ENCODE results near the gene RARB. TPM values are rescaled to one million over a fixed set of nuclear protein-coding genes. Genes with fewer than 3 reads are reported as not detected.

The RARB gene
- total and polyA plus RNA-seq, 9 donors = 12.0 to 23.2 (median 16.1) TPM

DNA sequence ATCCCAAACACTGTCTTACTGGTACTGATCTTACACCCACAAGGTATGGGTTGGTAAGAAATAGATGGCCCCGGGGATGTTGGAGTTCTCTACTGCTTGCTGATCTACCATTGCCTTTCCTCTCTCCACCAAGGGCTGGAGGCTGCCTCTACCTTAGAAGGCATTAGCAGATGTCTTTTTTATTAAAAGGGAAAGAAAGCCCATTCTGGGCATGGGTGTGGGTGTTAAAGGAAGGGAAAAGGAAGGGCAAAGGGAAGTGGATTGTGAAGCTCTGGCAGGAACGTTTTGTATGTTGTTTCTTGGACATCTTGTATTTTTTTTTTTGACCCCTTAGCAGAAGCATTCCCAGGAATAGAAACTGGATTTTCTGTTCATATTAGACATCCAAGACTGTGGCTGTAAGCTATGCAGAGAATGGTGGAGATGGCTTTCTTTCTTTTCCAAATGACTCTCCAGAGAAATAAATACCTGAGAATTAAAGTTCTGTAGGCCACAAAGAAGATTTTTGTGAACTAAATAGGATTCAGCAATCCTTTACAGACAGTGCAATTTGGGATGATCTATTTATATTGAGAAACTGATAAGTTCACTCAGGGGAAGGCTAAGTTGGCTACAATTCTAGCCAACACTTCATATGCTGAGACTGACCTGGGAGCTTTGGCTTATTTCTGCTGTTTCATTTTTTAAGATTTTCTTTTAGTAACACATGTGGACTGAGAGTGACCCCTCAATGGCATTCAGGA lies 127.8 kb downstream of the RARB start:
- WGBS (ENCODE audit: insufficient coverage) = no CpG with 5 or more reads among the region's 2 CpGs
- peak; percentile 88 for DNase-seq

DNA sequence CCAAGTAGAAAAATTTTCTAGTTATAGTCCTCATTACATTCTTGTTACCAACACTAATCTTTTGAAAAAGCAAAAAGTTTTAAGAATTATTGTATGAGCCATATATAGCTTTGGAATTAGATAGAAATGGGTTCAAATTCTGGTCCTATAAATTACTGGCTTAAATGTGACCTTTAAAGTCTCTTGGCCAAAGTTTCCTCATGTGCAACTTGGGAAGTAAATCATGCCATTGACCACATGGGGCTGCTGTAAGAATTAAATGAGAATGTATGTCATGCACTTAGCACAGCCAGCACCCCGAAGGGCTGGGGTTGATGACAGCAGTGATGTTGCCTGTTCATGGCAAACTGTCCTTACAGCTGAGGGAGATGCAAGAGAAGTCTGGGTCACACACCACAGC lies 128.4 kb downstream of the RARB start:
- Histone ChIP-seq H3K9me3 (replicated peaks; ENCODE audit: control insufficient read depth, low read depth, low read length) (no peaks in the 10 kb centered on the region), H3K4me3 (ENCODE audit: low read length) (no peak overlapping the region), H3K27ac (ENCODE audit: low read length) (peak overlapping the region; percentile 57), H3K36me3 (ENCODE audit: control insufficient read depth, insufficient read depth, low read length) (no peaks in the 10 kb centered on the region), H3K4me1 (ENCODE audit: control insufficient read depth, insufficient read depth, low read length) (peaks cover 9% of the 10 kb centered on the region), H3K27me3 (ENCODE audit: control insufficient read depth, insufficient read depth, low read length) (no peaks in the 10 kb centered on the region)
- 0% methylated on average over 1 of the region's 1 CpG for WGBS (ENCODE audit: insufficient coverage)
- peak; percentile 46 for DNase-seq

More for the DNA sequence above, 127.8 kb downstream of the RARB start:
- no peaks in the 10 kb centered on the region for H3K9me3 ChIP-seq (replicated peaks; ENCODE audit: control insufficient read depth, low read depth, low read length)
- H3K4me3 ChIP-seq (ENCODE audit: low read length) = no peak overlapping the region
- H3K27ac ChIP-seq (ENCODE audit: low read length) = peak overlapping the region; percentile 57
- H3K36me3 ChIP-seq (ENCODE audit: control insufficient read depth, insufficient read depth, low read length) = no peaks in the 10 kb centered on the region
- H3K27me3 ChIP-seq (ENCODE audit: control insufficient read depth, insufficient read depth, low read length) = no peaks in the 10 kb centered on the region
- H3K4me1 ChIP-seq (ENCODE audit: control insufficient read depth, insufficient read depth, low read length) = peaks cover 9% of the 10 kb centered on the region

DNA sequence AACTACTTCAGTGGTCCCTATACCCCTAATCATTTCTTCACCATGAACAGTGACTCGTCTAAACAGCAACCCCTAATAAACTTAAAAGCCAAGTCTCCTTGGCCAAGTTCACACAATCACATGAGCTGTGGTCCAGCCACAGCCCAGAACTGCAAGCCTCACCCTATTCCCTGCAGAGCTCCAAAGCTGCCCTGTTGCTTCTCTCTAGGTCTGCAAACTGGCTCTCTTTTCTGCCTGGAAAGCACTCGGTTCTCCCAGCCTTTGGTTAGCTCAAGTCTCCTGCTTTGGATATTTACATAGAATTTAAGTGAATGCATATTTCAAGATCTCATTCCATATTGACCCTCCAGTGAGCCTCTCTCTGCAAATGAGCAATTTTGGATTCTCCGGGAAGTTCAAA lies 129.6 kb downstream of the RARB start:
- Histone ChIP-seq H3K9me3 (replicated peaks; ENCODE audit: control insufficient read depth, low read depth, low read length) (no peaks in the 10 kb centered on the region), H3K27ac (ENCODE audit: low read length) (no peak overlapping the region), H3K4me3 (ENCODE audit: low read length) (no peak overlapping the region), H3K27me3 (ENCODE audit: control insufficient read depth, insufficient read depth, low read length) (no peaks in the 10 kb centered on the region), H3K36me3 (ENCODE audit: control insufficient read depth, insufficient read depth, low read length) (no peaks in the 10 kb centered on the region), H3K4me1 (ENCODE audit: control insufficient read depth, insufficient read depth, low read length) (peaks cover 9% of the 10 kb centered on the region)
- WGBS (ENCODE audit: insufficient coverage) = 44% methylated on average over 1 of the region's 3 CpGs
- DNase-seq = no peak

DNA sequence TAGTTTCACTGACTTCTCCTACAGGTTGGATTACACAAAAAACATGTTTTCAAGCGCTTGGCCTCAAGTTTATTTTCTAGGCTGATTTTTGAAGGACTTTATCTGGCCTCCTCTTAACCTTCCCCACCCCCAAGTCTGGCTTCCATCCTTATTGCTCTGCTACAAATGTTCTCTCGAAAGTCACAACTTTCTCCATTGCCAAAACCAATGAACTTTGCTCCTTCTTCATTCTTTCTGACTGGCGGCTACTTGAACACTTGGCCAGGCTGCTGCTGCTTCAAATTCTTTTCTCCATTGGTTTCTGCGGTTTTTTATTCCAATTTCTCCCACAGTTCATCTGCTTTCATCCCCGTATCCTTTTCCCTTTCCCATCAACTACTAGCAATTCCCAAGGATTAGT lies 130.1 kb downstream of the RARB start:
- H3K9me3 ChIP-seq (replicated peaks; ENCODE audit: control insufficient read depth, low read depth, low read length) = no peaks in the 10 kb centered on the region
- peak overlapping the region; percentile 7 for H3K27ac ChIP-seq (ENCODE audit: low read length)
- 29% methylated on average over 5 of the region's 5 CpGs for WGBS (ENCODE audit: insufficient coverage)
- peak; percentile 83 for DNase-seq
- H3K4me3 ChIP-seq (ENCODE audit: low read length) = no peak overlapping the region
- H3K27me3 ChIP-seq (ENCODE audit: control insufficient read depth, insufficient read depth, low read length) = no peaks in the 10 kb centered on the region
- no peaks in the 10 kb centered on the region for H3K36me3 ChIP-seq (ENCODE audit: control insufficient read depth, insufficient read depth, low read length)
- H3K4me1 ChIP-seq (ENCODE audit: control insufficient read depth, insufficient read depth, low read length) = peaks cover 9% of the 10 kb centered on the region

DNA sequence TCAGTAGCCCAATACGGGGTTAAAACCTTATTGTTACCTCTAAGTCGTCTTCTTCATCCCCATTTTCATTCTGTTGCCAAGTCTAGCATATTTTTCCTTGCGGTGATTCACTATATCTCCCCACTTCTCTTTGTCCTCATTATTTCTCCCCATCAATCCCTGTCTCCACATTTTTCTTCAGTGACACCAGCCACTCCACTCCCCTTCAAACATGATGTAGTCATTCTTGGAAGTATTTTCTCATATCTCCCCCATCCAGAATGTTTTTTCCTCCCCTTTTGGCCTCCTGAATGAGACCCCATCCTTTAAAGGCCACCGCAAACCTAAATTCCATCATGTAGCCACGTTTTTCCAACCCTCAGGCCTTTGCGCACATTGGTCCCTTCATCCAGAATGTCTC lies 130.7 kb downstream of the RARB start:
- Histone ChIP-seq H3K27me3 (ENCODE audit: control insufficient read depth, insufficient read depth, low read length) (no peaks in the 10 kb centered on the region), H3K9me3 (replicated peaks; ENCODE audit: control insufficient read depth, low read depth, low read length) (no peaks in the 10 kb centered on the region), H3K4me1 (ENCODE audit: control insufficient read depth, insufficient read depth, low read length) (peaks cover 9% of the 10 kb centered on the region), H3K27ac (ENCODE audit: low read length) (no peak overlapping the region), H3K4me3 (ENCODE audit: low read length) (no peak overlapping the region), H3K36me3 (ENCODE audit: control insufficient read depth, insufficient read depth, low read length) (no peaks in the 10 kb centered on the region)
- no peak for DNase-seq
- WGBS (ENCODE audit: insufficient coverage) = 70% methylated on average over 4 of the region's 6 CpGs

DNA sequence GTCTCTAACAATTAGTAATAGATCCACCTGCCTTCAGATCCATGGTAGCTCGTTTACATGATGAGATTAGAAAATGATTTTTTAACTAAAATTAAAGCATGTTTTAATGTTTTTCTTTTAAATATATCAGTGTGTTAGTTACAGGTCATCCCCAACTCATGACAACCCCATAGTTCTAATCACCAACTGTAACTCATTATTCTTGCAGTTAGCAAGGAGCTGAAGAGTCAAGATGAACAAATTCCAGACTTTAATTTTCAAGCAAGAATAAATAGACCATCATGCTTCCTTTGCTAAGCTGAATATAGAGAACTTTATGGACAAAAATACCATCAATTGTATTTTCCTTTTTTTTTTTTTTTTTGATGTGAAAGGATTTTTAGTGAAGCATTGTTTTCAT lies 135.5 kb downstream of the RARB start:
- no peaks in the 10 kb centered on the region for H3K4me1 ChIP-seq (ENCODE audit: control insufficient read depth, insufficient read depth, low read length)
- no CpG with 5 or more reads among the region's 1 CpG for WGBS (ENCODE audit: insufficient coverage)
- no peaks in the 10 kb centered on the region for H3K27me3 ChIP-seq (ENCODE audit: control insufficient read depth, insufficient read depth, low read length)
- no peak overlapping the region for H3K27ac ChIP-seq (ENCODE audit: low read length)
- DNase-seq = no peak
- H3K36me3 ChIP-seq (ENCODE audit: control insufficient read depth, insufficient read depth, low read length) = peaks cover 5% of the 10 kb centered on the region
- no peaks in the 10 kb centered on the region for H3K9me3 ChIP-seq (replicated peaks; ENCODE audit: control insufficient read depth, low read depth, low read length)
- H3K4me3 ChIP-seq (ENCODE audit: low read length) = no peak overlapping the region

DNA sequence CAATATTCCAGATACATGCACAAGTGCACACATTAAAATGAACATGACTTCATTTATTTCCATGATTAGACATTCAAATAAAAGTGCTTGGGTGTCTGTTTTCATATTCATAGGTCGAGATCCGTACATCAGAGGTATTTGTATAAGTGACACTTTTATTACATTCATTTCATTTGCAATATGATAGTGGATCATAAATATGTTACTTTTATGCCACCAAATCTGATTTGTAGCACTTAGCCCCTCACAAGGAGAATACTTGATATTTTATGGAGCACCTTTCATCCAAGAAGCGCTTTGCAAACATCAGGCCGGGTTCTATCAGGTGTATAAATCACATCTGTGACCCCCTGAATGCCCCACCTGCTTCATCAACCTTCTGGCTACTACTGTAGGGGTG lies 136.0 kb downstream of the RARB start:
- WGBS (ENCODE audit: insufficient coverage) = no CpG with 5 or more reads among the region's 4 CpGs
- Histone ChIP-seq H3K27ac (ENCODE audit: low read length) (no peak overlapping the region), H3K36me3 (ENCODE audit: control insufficient read depth, insufficient read depth, low read length) (peaks cover 5% of the 10 kb centered on the region), H3K27me3 (ENCODE audit: control insufficient read depth, insufficient read depth, low read length) (no peaks in the 10 kb centered on the region), H3K4me3 (ENCODE audit: low read length) (no peak overlapping the region), H3K9me3 (replicated peaks; ENCODE audit: control insufficient read depth, low read depth, low read length) (no peaks in the 10 kb centered on the region), H3K4me1 (ENCODE audit: control insufficient read depth, insufficient read depth, low read length) (no peaks in the 10 kb centered on the region)
- no peak for DNase-seq

DNA sequence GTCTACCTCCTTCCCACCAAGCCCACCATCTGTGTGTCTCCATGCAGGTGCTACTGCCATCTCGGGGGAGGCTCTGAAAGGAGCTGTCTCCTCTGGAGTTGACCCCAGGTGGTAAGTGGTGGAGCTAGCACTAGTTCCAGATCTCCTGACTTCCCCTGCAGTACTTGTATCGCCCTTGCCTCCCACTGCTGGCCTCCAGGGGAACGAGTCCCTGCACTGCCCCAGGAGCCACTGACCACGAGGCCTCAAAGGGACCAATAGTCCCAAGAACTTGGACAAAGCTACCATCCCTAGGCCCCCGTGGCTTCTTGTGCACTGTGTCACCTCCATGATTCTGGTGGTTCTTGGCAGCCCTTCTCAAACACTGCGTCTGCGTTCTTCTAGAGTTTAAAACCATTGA lies 137.7 kb downstream of the RARB start:
- 88% methylated on average over 7 of the region's 7 CpGs for WGBS (ENCODE audit: insufficient coverage)
- H3K36me3 ChIP-seq (ENCODE audit: control insufficient read depth, insufficient read depth, low read length) = peaks cover 5% of the 10 kb centered on the region
- no peaks in the 10 kb centered on the region for H3K27me3 ChIP-seq (ENCODE audit: control insufficient read depth, insufficient read depth, low read length)
- no peak for DNase-seq
- H3K9me3 ChIP-seq (replicated peaks; ENCODE audit: control insufficient read depth, low read depth, low read length) = no peaks in the 10 kb centered on the region
- no peak overlapping the region for H3K4me3 ChIP-seq (ENCODE audit: low read length)
- no peaks in the 10 kb centered on the region for H3K4me1 ChIP-seq (ENCODE audit: control insufficient read depth, insufficient read depth, low read length)
- H3K27ac ChIP-seq (ENCODE audit: low read length) = no peak overlapping the region

DNA sequence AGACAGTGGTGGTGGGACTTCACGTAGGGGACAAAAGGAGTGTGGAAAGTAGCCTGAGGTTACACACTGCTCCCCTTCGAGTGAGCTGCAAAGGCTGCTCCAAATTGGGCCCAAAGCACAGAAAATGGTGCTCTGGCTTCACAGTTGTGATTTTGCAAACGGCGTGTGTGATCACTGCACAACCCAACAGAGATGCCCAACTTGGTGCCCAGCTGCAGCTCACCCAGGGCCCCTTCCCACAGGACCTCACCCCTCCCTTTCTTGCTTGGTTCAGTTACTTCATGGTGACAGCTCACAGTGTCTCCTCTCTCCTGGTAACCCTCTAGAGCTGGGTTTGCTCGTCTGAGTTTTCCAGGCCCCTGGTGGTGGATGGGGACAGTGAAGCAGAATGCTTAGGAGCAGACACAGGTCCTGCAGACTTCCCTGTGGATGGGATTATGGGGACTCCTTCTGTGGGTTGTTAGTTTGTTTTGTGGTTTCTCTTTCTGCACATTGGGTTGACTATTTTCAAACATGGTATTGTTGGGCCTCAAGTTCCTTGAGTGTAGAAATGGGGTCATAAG lies 138.4 kb downstream of the RARB start:
- Histone ChIP-seq H3K4me3 (ENCODE audit: low read length) (no peak overlapping the region), H3K27ac (ENCODE audit: low read length) (no peak overlapping the region)
- 90% methylated on average over 3 of the region's 5 CpGs for WGBS (ENCODE audit: insufficient coverage)

DNA sequence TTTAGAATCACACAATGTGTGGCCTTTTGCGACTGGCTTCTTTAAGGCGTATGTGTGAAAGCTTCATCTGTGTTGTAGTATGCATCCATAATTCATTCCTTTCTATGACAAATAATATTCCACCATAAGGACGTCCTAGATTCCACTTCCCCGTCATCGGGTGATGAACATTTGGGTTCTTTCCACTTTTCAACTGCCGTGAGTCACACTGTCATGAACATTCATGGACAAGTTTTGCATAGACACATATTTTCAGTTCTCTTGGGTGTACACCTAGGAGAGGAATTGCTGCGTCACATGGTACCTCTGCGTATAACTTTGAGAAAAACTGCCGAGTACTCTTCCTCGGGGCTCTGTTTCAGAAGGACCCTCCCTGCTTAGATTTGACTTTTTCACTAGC lies 139.3 kb downstream of the RARB start:
- no peaks in the 10 kb centered on the region for H3K9me3 ChIP-seq (replicated peaks; ENCODE audit: control insufficient read depth, low read depth, low read length)
- H3K4me3 ChIP-seq (ENCODE audit: low read length) = no peak overlapping the region
- DNase-seq = no peak
- 84% methylated on average over 7 of the region's 10 CpGs for WGBS (ENCODE audit: insufficient coverage)
- H3K36me3 ChIP-seq (ENCODE audit: control insufficient read depth, insufficient read depth, low read length) = peaks cover 12% of the 10 kb centered on the region
- no peaks in the 10 kb centered on the region for H3K27me3 ChIP-seq (ENCODE audit: control insufficient read depth, insufficient read depth, low read length)
- H3K4me1 ChIP-seq (ENCODE audit: control insufficient read depth, insufficient read depth, low read length) = peaks cover 1% of the 10 kb centered on the region
- H3K27ac ChIP-seq (ENCODE audit: low read length) = no peak overlapping the region

More for the DNA sequence above, 138.4 kb downstream of the RARB start:
- Histone ChIP-seq H3K36me3 (ENCODE audit: control insufficient read depth, insufficient read depth, low read length) (peaks cover 7% of the 10 kb centered on the region), H3K4me1 (ENCODE audit: control insufficient read depth, insufficient read depth, low read length) (no peaks in the 10 kb centered on the region), H3K27me3 (ENCODE audit: control insufficient read depth, insufficient read depth, low read length) (no peaks in the 10 kb centered on the region), H3K9me3 (replicated peaks; ENCODE audit: control insufficient read depth, low read depth, low read length) (no peaks in the 10 kb centered on the region)
- no peak for DNase-seq
